ENCODE measurements around the gene MECP2. TPM values are rescaled to one million over a fixed set of nuclear protein-coding genes. Genes with fewer than 3 reads are reported as not detected.
A peak's percentile ranks its signal among the peaks of the same experiment; 100 is the strongest.

MECP2 gene
- total and polyA plus RNA-seq, 4 experiments from 2014 or later: 9.5 to 108 (median 65.0) TPM

DNA sequence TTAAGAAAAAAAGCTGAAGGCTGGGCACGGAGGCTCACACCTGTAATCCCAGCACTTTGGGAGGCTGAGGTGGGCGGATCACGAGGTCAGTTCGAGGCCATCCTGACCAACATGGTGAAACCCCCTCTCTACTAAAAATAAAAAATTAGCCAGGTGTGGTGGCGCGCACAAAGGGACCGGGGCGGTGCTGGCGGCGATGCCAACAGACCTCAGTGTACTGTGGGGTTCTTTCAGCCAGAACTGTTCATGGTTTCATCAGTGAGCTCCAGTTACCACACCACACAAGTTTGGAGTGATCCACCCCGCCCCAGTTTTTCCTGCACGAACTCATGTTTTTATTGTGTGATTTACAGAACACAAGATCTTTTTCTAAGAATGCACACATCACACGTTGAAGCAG lies 56.7 kb downstream of the MECP2 start:
- no peaks in the 10 kb centered on the region for H3K27me3 ChIP-seq (ENCODE audit: insufficient read depth, low read length)
- Mint-ChIP-seq H3K4me1 (peaks cover 23 to 50% (median 30%) of the 10 kb centered on the region in 4 donors), H3K9me3 (peaks cover 0 to 2% (median 0%) of the 10 kb centered on the region in 8 donors), H3K27ac (peak overlapping the region in 2 of 7 donors; percentile 57 to 58), H3K27me3 (no peaks in the 10 kb centered on the region), H3K4me3 (no peak overlapping the region), H3K36me3 (peaks cover 6 to 28% of the 10 kb centered on the region in 2 donors)
- ChIA-PET CTCF (ENCODE audit: partially characterized antibody) (interaction anchor here (1.1 to 1.5 kb wide), 2 partner anchors 11 to 14 kb away, joined by 3 to 5 read pairs; no protein-coding TSS in a partner anchor), POLR2A (ENCODE audit: partially characterized antibody) (no interaction called here)
- H3K9me3 ChIP-seq (ENCODE audit: control insufficient read depth in 1 of 2, low read length in 2 of 2): no peaks in the 10 kb centered on the region
- no peak for DNase-seq
- peaks cover 4% of the 10 kb centered on the region for H3K36me3 ChIP-seq (ENCODE audit: insufficient read depth, low read length)
- intact Hi-C loops (cut with micrococcal nuclease): no loop called here
- no peak overlapping the region for H3K4me3 ChIP-seq (ENCODE audit: low read length in 2 of 2)
- H3K4me1 ChIP-seq (ENCODE audit: insufficient read depth, low read length): peaks cover 9% of the 10 kb centered on the region
- no peak overlapping the region for H3K27ac ChIP-seq (ENCODE audit: low read depth, low read length)

DNA sequence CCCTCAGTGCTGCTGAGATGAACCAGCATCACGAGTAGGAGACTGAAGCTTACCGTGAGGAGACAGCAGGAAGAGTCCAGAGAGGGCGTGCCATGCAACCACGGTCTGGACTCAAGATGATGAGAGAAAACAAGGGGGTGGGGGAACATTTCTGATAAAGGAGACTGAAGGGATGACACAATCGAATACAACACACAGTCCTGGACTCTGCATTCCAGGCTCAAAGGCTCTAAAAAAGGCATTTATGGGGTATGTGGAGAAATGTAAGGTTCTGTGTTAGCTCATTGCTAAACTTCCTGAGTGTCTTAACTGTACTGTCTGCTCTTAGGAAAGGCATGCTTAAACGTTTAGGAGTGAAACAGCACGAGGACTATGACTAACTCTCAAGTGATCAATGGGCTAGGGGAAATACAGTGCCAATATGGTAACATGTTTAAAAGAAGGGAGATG lies 57.2 kb downstream of the MECP2 start:
- ChIA-PET CTCF (ENCODE audit: partially characterized antibody) (interaction anchor here (0.6 to 1.5 kb wide), 3 partner anchors 11 to 505 kb away, joined by 3 to 5 read pairs (median 4); no protein-coding TSS in a partner anchor), POLR2A (ENCODE audit: partially characterized antibody) (no interaction called here)
- no peak for DNase-seq
- Mint-ChIP-seq H3K4me1 (peaks cover 23 to 47% (median 29%) of the 10 kb centered on the region in 4 donors), H3K36me3 (peaks cover 4 to 28% of the 10 kb centered on the region in 2 donors), H3K4me3 (peak overlapping the region in 3 of 8 donors; percentile 3 to 31 (median 11)), H3K27ac (peak overlapping the region; percentile 11 to 73 (median 53)), H3K9me3 (peaks cover 0 to 2% (median 0%) of the 10 kb centered on the region in 8 donors), H3K27me3 (no peaks in the 10 kb centered on the region)
- H3K36me3 ChIP-seq (ENCODE audit: insufficient read depth, low read length): peaks cover 4% of the 10 kb centered on the region
- intact Hi-C loops (cut with micrococcal nuclease): no loop called here
- no peaks in the 10 kb centered on the region for H3K9me3 ChIP-seq (ENCODE audit: control insufficient read depth in 1 of 2, low read length in 2 of 2)
- H3K27me3 ChIP-seq (ENCODE audit: insufficient read depth, low read length): no peaks in the 10 kb centered on the region
- H3K27ac ChIP-seq (ENCODE audit: low read depth, low read length): no peak overlapping the region
- no peak overlapping the region for H3K4me3 ChIP-seq (ENCODE audit: low read length in 2 of 2)
- peaks cover 9% of the 10 kb centered on the region for H3K4me1 ChIP-seq (ENCODE audit: insufficient read depth, low read length)

DNA sequence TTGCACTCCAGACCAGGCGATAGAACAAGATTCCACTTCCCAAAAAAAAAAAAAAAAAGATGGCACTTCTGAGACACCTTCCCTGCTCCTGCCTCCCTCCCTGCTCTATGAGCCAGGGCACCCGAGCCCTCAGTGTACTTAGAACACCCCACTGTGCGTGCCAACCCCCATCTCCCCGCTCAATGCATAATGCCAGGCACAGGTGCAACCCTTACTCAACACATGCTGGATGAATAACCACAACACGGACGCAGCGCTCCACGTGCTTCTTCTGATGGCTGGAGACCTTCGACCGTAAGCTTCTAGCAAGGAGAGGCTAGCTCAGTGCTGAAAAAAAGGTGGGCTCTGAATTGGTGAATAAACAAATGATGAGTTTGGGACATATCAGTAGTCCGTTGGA lies 57.9 kb downstream of the MECP2 start:
- no peaks in the 10 kb centered on the region for H3K27me3 ChIP-seq (ENCODE audit: insufficient read depth, low read length)
- H3K27ac Mint-ChIP-seq: peak overlapping the region in 5 of 7 donors; percentile 39 to 73 (median 63)
- intact Hi-C loops (cut with micrococcal nuclease): no loop called here
- H3K9me3 Mint-ChIP-seq: peaks cover 0 to 2% (median 0%) of the 10 kb centered on the region in 8 donors
- no peak overlapping the region for H3K4me3 Mint-ChIP-seq
- H3K4me3 ChIP-seq (ENCODE audit: low read length in 2 of 2): no peak overlapping the region
- H3K4me1 ChIP-seq (ENCODE audit: insufficient read depth, low read length): peaks cover 7% of the 10 kb centered on the region
- ChIA-PET CTCF (ENCODE audit: partially characterized antibody) (interaction anchor here (1.5 kb wide), 1 partner anchor 26 kb away, joined by 4 read pairs; no protein-coding TSS in a partner anchor), POLR2A (ENCODE audit: partially characterized antibody) (no interaction called here)
- H3K27me3 Mint-ChIP-seq: no peaks in the 10 kb centered on the region
- H3K36me3 ChIP-seq (ENCODE audit: insufficient read depth, low read length): peaks cover 4% of the 10 kb centered on the region
- H3K4me1 Mint-ChIP-seq: peaks cover 23 to 47% (median 29%) of the 10 kb centered on the region in 4 donors
- H3K36me3 Mint-ChIP-seq: peaks cover 4 to 29% of the 10 kb centered on the region in 2 donors
- H3K9me3 ChIP-seq (ENCODE audit: control insufficient read depth in 1 of 2, low read length in 2 of 2): no peaks in the 10 kb centered on the region
- no peak for DNase-seq
- H3K27ac ChIP-seq (ENCODE audit: low read depth, low read length): no peak overlapping the region

DNA sequence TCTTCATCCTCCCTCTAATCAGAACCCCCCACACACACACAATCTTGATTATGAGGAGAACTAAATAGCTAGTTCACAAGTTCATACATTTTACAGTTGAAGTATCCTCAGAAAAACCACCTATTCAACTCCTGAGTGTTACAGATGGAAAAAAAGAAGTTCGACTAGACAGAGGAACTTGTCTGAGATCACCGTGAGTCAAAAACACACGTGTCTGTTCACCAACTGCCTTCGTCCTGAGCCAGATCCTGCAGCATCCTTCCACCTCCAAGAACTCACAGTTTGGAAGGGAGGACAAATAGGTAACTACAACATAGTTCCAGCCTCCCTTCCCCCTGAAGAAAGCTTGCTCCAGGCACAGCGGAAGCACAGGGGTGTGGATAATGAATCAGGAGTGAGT lies 58.9 kb downstream of the MECP2 start:
- H3K27me3 ChIP-seq (ENCODE audit: insufficient read depth, low read length): no peaks in the 10 kb centered on the region
- no peaks in the 10 kb centered on the region for H3K9me3 ChIP-seq (ENCODE audit: control insufficient read depth in 1 of 2, low read length in 2 of 2)
- Mint-ChIP-seq H3K4me1 (peaks cover 21 to 47% (median 26%) of the 10 kb centered on the region in 4 donors), H3K27me3 (no peaks in the 10 kb centered on the region), H3K27ac (peak overlapping the region in 4 of 7 donors; percentile 1 to 43 (median 32)), H3K36me3 (peaks cover 4 to 30% of the 10 kb centered on the region in 2 donors), H3K4me3 (no peak overlapping the region), H3K9me3 (no peaks in the 10 kb centered on the region)
- ChIA-PET POLR2A (ENCODE audit: partially characterized antibody) (no interaction called here), CTCF (ENCODE audit: partially characterized antibody) (no interaction called here)
- peaks cover 3% of the 10 kb centered on the region for H3K4me1 ChIP-seq (ENCODE audit: insufficient read depth, low read length)
- H3K4me3 ChIP-seq (ENCODE audit: low read length in 2 of 2): no peak overlapping the region
- no peak for DNase-seq
- H3K36me3 ChIP-seq (ENCODE audit: insufficient read depth, low read length): peaks cover 4% of the 10 kb centered on the region
- no peak overlapping the region for H3K27ac ChIP-seq (ENCODE audit: low read depth, low read length)
- intact Hi-C loops (cut with micrococcal nuclease): no loop called here

DNA sequence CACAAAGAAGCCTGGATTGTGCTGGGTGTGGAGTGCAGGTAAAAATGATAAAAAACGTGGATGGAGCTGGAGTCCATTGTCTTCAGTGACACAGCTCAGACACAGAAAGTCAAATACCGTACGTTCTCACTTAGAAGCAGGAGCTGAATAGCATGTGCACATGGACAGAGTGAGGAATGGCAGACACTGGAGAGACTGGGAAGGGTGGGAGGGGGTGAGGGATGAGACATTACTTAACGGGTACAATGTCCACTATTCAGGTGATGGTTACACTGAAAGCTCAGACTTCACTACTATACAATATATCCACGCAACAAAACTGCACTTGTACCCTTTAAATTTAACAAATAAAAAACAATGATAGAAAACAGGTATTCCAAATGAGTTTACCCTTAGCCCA lies 59.8 kb downstream of the MECP2 start:
- CTCF ChIA-PET (ENCODE audit: partially characterized antibody): interaction anchor here (0.9 kb wide), 1 partner anchor 10 kb away, joined by 3 read pairs; no protein-coding TSS in a partner anchor
- Mint-ChIP-seq H3K4me1 (peaks cover 20 to 47% (median 25%) of the 10 kb centered on the region in 4 donors), H3K27ac (peak overlapping the region in 2 of 7 donors; percentile 7 to 61), H3K9me3 (no peaks in the 10 kb centered on the region), H3K36me3 (peaks cover 4 to 35% of the 10 kb centered on the region in 2 donors), H3K4me3 (no peak overlapping the region), H3K27me3 (no peaks in the 10 kb centered on the region)
- POLR2A ChIA-PET (ENCODE audit: partially characterized antibody): interaction anchor here (1.0 to 1.4 kb wide), 2 partner anchors 15 to 45 kb away, joined by 3 read pairs; no protein-coding TSS in a partner anchor
- Histone ChIP-seq H3K9me3 (ENCODE audit: control insufficient read depth in 1 of 2, low read length in 2 of 2) (no peaks in the 10 kb centered on the region), H3K4me3 (ENCODE audit: low read length in 2 of 2) (no peak overlapping the region), H3K4me1 (ENCODE audit: insufficient read depth, low read length) (peaks cover 3% of the 10 kb centered on the region), H3K27me3 (ENCODE audit: insufficient read depth, low read length) (no peaks in the 10 kb centered on the region), H3K27ac (ENCODE audit: low read depth, low read length) (no peak overlapping the region), H3K36me3 (ENCODE audit: insufficient read depth, low read length) (peaks cover 4% of the 10 kb centered on the region)
- intact Hi-C loops (cut with micrococcal nuclease): no loop called here
- DNase-seq: no peak

DNA sequence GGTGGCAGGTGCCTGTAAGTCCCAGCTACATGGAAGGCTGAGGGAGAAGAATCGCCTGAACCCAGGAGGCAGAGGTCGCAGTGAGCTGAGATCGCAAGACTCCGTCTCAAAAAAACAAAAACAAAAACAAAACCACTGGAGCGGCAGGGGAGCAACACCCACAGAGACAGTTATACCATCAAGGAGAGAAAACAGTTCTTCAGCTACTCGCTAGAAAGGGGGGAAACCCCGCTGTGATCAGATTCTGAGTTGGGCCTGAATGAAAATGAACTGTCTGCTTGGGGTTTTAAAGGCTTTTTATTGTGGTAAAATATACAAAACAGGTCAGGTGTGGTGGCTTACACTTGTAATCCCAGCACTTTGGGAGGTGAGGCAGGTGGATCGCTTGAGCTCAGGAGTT lies 61.0 kb downstream of the MECP2 start:
- H3K27me3 ChIP-seq (ENCODE audit: insufficient read depth, low read length): no peaks in the 10 kb centered on the region
- ChIA-PET CTCF (ENCODE audit: partially characterized antibody) (interaction anchor here (0.6 kb wide), 1 partner anchor 500 kb away, joined by 3 read pairs; no protein-coding TSS in a partner anchor), POLR2A (ENCODE audit: partially characterized antibody) (interaction anchor here (1.1 to 1.4 kb wide), 2 partner anchors 16 to 17 kb away, joined by 3 to 5 read pairs; partner anchors contain the start of gene IRAK1)
- H3K27ac Mint-ChIP-seq: peak overlapping the region; percentile 36 to 90 (median 84)
- no peak overlapping the region for H3K4me3 ChIP-seq (ENCODE audit: low read length in 2 of 2)
- peaks cover 6% of the 10 kb centered on the region for H3K36me3 ChIP-seq (ENCODE audit: insufficient read depth, low read length)
- H3K27ac ChIP-seq (ENCODE audit: low read depth, low read length): no peak overlapping the region
- H3K4me1 ChIP-seq (ENCODE audit: insufficient read depth, low read length): peaks cover 3% of the 10 kb centered on the region
- H3K4me3 Mint-ChIP-seq: peak overlapping the region in 6 of 8 donors; percentile 20 to 59 (median 36)
- H3K9me3 ChIP-seq (ENCODE audit: control insufficient read depth in 1 of 2, low read length in 2 of 2): no peaks in the 10 kb centered on the region
- peak in 3 of 5 donors; percentile 18 to 53 (median 47) for DNase-seq
- H3K36me3 Mint-ChIP-seq: peaks cover 8 to 43% of the 10 kb centered on the region in 2 donors
- H3K4me1 Mint-ChIP-seq: peaks cover 20 to 41% (median 25%) of the 10 kb centered on the region in 4 donors
- no peaks in the 10 kb centered on the region for H3K27me3 Mint-ChIP-seq
- intact Hi-C loops (cut with micrococcal nuclease): no loop called here
- no peaks in the 10 kb centered on the region for H3K9me3 Mint-ChIP-seq

DNA sequence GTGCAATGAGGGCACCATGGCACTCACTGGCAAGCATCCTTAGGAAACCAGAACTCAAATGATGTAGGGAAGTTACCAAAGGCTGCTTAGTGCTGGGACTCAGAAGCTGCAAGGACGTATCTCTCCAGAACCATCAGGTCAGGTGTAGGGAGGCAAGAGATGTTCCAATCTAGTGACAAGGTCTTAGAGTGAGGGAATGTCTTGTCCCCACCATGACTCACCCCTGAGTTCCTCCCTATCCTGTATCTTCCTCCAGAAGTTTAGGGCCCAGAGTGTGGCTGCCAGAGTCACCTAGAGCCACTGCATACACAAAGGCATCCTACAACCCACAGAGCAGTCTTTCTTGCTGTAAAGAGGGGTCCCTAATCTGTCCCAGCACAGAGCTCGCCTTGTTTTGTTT lies 63.7 kb downstream of the MECP2 start:
- H3K27me3 ChIP-seq (ENCODE audit: insufficient read depth, low read length): no peaks in the 10 kb centered on the region
- DNase-seq: no peak
- intact Hi-C loops (cut with micrococcal nuclease): no loop called here
- no peaks in the 10 kb centered on the region for H3K4me1 ChIP-seq (ENCODE audit: insufficient read depth, low read length)
- Mint-ChIP-seq H3K9me3 (no peaks in the 10 kb centered on the region), H3K27me3 (no peaks in the 10 kb centered on the region), H3K4me3 (no peak overlapping the region), H3K27ac (peak overlapping the region in 2 of 7 donors; percentile 21 to 29), H3K36me3 (peaks cover 4 to 43% of the 10 kb centered on the region in 2 donors), H3K4me1 (peaks cover 9 to 25% (median 16%) of the 10 kb centered on the region in 4 donors)
- peaks cover 17% of the 10 kb centered on the region for H3K36me3 ChIP-seq (ENCODE audit: insufficient read depth, low read length)
- H3K27ac ChIP-seq (ENCODE audit: low read depth, low read length): no peak overlapping the region
- ChIA-PET POLR2A (ENCODE audit: partially characterized antibody) (no interaction called here), CTCF (ENCODE audit: partially characterized antibody) (no interaction called here)
- no peaks in the 10 kb centered on the region for H3K9me3 ChIP-seq (ENCODE audit: control insufficient read depth in 1 of 2, low read length in 2 of 2)
- H3K4me3 ChIP-seq (ENCODE audit: low read length in 2 of 2): no peak overlapping the region

Measured in CD4-positive, alpha-beta memory T cell (primary cell).